Nephron (organoid): ENCODE results near the gene TBC1D16.

ENCODE experiments used
- H3K27ac Mint-ChIP-seq, 3 experiments: 2 replicates each; pipeline ENCODE4 v1.8.0; 2020; ENCODE audit warnings: mixed read lengths in 3 of 3, mild to moderate bottlenecking in 2 of 3, moderate library complexity in 1 of 3
- H3K27me3 Mint-ChIP-seq: 2 replicates; pipeline ENCODE4 v1.8.0; 2021; ENCODE audit warnings: low read depth, mild to moderate bottlenecking, moderate library complexity, mixed read lengths
- H3K36me3 Mint-ChIP-seq: 2 replicates; pipeline ENCODE4 v1.8.0; 2020; ENCODE audit warnings: low read depth, mixed read lengths
- H3K4me1 Mint-ChIP-seq: 2 replicates; pipeline ENCODE4 v1.8.0; 2020; ENCODE audit warnings: mixed read lengths
- H3K4me3 Mint-ChIP-seq, 3 experiments: 2 replicates each; pipeline ENCODE4 v1.8.0; 2020; ENCODE audit warnings: mild to moderate bottlenecking in 3 of 3, mixed read lengths in 3 of 3, moderate library complexity in 2 of 3
- H3K9me3 Mint-ChIP-seq: 2 replicates; pipeline ENCODE4 v1.8.0; 2020; ENCODE audit warnings: mixed read lengths
- TF ChIP-seq, protein P1 (sequence below), 3 experiments: fragments of 200-600 bp; sonication (generic); IDR thresholded peaks; one replicate each; pipeline ENCODE4 v1.5.0; 2021; ENCODE audit warnings: antibody characterized with exemption in 3 of 3; ENCODE audit not compliant: unreplicated experiment in 3 of 3

Gene TBC1D16

DNA sequence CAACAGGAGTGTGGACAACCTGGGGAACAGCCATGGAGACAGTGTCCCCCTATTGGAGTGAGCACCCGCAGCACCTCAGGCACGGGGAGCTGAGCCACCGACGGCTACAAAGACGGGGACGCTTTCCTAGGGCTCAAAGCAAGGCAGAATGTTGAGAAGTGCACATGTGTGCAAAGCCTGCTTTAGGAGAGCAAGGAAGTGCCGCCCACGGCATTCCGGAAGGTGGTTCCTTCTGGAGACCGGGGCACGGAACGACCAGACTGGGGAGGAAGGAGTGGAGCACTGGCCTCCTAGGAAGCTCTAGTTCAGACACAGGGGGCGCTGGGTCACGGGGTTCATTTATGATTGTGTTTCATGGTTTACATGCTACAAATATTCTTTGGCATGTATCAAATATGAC is 52.2 kb downstream of the TBC1D16 start:
- TF ChIP-seq, protein P1, sequence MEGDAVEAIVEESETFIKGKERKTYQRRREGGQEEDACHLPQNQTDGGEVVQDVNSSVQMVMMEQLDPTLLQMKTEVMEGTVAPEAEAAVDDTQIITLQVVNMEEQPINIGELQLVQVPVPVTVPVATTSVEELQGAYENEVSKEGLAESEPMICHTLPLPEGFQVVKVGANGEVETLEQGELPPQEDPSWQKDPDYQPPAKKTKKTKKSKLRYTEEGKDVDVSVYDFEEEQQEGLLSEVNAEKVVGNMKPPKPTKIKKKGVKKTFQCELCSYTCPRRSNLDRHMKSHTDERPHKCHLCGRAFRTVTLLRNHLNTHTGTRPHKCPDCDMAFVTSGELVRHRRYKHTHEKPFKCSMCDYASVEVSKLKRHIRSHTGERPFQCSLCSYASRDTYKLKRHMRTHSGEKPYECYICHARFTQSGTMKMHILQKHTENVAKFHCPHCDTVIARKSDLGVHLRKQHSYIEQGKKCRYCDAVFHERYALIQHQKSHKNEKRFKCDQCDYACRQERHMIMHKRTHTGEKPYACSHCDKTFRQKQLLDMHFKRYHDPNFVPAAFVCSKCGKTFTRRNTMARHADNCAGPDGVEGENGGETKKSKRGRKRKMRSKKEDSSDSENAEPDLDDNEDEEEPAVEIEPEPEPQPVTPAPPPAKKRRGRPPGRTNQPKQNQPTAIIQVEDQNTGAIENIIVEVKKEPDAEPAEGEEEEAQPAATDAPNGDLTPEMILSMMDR (IDR thresholded peaks at IDR 0.05; ENCODE audit: unreplicated experiment in 3 of 3), result no peak
- Mint-ChIP-seq H3K4me3 (no peak overlapping the region), H3K4me1 (peaks cover 43% of the 10 kb centered on the region)

GRCh38 chr17:79982986-79983385 is 52.7 kb downstream of the TBC1D16 start:
- TF ChIP-seq, protein P1 (IDR thresholded peaks at IDR 0.05; ENCODE audit: unreplicated experiment in 3 of 3), result no peak
- H3K4me3 Mint-ChIP-seq, result no peak overlapping the region
- H3K9me3 Mint-ChIP-seq, result no peaks in the 10 kb centered on the region
- peaks cover 39% of the 10 kb centered on the region for H3K4me1 Mint-ChIP-seq
- no peaks in the 10 kb centered on the region for H3K36me3 Mint-ChIP-seq
- H3K27me3 Mint-ChIP-seq, result peaks cover 3% of the 10 kb centered on the region
- no peak overlapping the region for H3K27ac Mint-ChIP-seq

More for the DNA sequence above, 52.2 kb downstream of the TBC1D16 start:
- no peaks in the 10 kb centered on the region for H3K9me3 Mint-ChIP-seq
- no peaks in the 10 kb centered on the region for H3K36me3 Mint-ChIP-seq
- peak overlapping the region in 2 of 3 experiments; percentile 8 to 49 for H3K27ac Mint-ChIP-seq
- peaks cover 2% of the 10 kb centered on the region for H3K27me3 Mint-ChIP-seq

DNA sequence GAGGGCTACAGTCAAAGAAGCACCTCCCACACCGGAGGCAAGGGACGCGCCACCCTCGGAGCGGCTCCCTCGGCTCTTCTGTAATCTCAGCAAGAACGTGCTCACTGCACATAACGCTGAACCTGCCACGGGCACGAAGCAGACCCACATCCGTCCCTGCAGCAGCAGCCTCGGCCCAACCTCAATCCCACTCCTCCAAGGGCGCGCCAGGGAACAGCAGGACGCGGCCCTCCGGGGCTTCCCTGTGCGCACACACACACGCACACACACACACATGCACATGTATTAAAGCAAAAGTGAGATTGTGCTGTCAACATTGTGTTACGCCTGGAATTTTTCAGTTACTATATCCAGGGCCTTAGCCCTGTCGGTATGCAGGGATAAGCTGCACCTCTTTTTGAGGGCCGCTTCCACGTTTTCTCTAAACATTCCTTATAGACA is 54.0 kb downstream of the TBC1D16 start:
- H3K9me3 Mint-ChIP-seq, result no peaks in the 10 kb centered on the region
- H3K27me3 Mint-ChIP-seq, result peaks cover 3% of the 10 kb centered on the region
- H3K4me3 Mint-ChIP-seq, result no peak overlapping the region
- H3K4me1 Mint-ChIP-seq, result peaks cover 29% of the 10 kb centered on the region
- H3K27ac Mint-ChIP-seq, result no peak overlapping the region
- no peaks in the 10 kb centered on the region for H3K36me3 Mint-ChIP-seq
- TF ChIP-seq, protein P1 (IDR thresholded peaks at IDR 0.05; ENCODE audit: unreplicated experiment in 3 of 3), result no peak

GRCh38 chr17:79981090-79981489 is 54.6 kb downstream of the TBC1D16 start:
- peaks cover 3% of the 10 kb centered on the region for H3K27me3 Mint-ChIP-seq
- peaks cover 3% of the 10 kb centered on the region for H3K36me3 Mint-ChIP-seq
- TF ChIP-seq, protein P1 (IDR thresholded peaks at IDR 0.05; ENCODE audit: unreplicated experiment in 3 of 3), result no peak
- peaks cover 25% of the 10 kb centered on the region for H3K4me1 Mint-ChIP-seq
- H3K9me3 Mint-ChIP-seq, result no peaks in the 10 kb centered on the region
- H3K27ac Mint-ChIP-seq, result no peak overlapping the region
- H3K4me3 Mint-ChIP-seq, result no peak overlapping the region

DNA sequence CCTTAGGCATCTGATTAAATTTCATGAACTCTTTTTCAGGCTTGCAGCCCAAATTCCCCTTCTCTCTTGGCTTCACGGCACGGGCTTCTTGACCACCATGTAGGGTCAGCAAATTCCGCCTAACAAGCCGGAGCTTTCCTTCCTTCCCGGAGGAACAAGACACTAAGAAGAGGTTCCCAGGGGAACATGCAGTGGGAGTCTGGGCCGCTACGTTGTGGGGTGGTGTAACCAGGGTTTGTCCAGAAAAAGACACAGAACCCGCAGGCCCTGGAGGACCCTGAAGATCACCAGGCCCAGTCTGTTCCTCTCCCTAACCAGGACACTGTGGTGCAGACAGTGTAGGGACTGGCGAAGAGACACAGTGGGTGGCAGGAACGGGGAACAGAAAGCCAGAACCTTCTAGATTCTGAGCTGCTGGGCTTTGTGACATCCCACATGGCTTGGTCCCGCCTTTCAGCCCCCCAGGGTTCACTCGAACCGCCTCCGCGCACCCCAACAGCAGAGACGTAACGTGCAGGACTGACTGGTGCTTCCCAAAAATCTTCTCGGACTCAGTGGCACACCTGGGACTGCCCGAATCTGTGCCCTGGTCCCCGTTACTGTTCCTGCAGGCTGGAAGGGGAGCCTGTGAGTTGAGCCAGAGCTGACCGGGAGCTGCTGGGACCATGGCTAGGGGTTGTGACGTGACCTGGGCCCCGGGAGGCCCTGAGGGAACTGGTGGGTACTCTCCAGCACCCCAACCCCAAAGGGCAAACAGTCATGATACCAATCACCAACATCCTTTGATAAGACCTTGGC is 55.2 kb downstream of the TBC1D16 start:
- peaks cover 4% of the 10 kb centered on the region for H3K36me3 Mint-ChIP-seq
- peaks cover 19% of the 10 kb centered on the region for H3K4me1 Mint-ChIP-seq
- H3K4me3 Mint-ChIP-seq, result no peak overlapping the region
- H3K27ac Mint-ChIP-seq, result no peak overlapping the region
- TF ChIP-seq, protein P1 (IDR thresholded peaks at IDR 0.05; ENCODE audit: unreplicated experiment in 3 of 3), result no peak
- H3K27me3 Mint-ChIP-seq, result peaks cover 3% of the 10 kb centered on the region
- H3K9me3 Mint-ChIP-seq, result no peaks in the 10 kb centered on the region

DNA sequence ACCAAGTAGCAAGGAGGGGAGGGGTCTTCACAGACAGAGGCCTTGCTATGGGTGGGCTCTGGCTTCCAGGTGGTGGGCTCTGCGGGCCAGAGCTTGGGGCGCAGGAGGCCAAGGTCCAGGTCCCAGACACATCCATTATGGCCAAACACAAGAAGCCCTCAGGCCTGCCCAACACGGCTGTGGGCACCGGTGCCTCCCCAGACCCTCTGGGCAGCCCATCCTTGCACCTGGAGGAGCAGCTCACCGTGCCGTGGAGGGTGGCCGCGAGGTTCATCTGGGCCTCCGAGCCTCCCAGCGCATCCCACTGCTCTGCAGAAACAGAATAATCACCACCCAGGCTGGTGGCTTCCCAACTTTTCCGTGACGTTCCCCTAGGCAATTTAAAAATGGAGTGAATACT is 55.9 kb downstream of the TBC1D16 start:
- peaks cover 21% of the 10 kb centered on the region for H3K4me1 Mint-ChIP-seq
- H3K36me3 Mint-ChIP-seq, result peaks cover 4% of the 10 kb centered on the region
- H3K27ac Mint-ChIP-seq, result no peak overlapping the region
- H3K9me3 Mint-ChIP-seq, result no peaks in the 10 kb centered on the region
- H3K4me3 Mint-ChIP-seq, result no peak overlapping the region
- H3K27me3 Mint-ChIP-seq, result peaks cover 3% of the 10 kb centered on the region
- TF ChIP-seq, protein P1 (IDR thresholded peaks at IDR 0.05; ENCODE audit: unreplicated experiment in 3 of 3), result no peak
